Limb (tissue), 2 donors: Measurements from ENCODE around the gene TMEM179B.
A peak's percentile ranks its signal among the peaks of the same experiment; 100 is the strongest.
"Not testable (repeated sequence)": the region's sequence is repeated elsewhere in the genome, so short reads cannot be mapped to it uniquely, and the experiment has no call there.

Experiments
- DNase-seq, 2 donors: peaks; one replicate each; pipeline ENCODE4 v3.0.0-alpha.2; 2016; ENCODE audit errors: extremely low spot score in 2 of 2

Gene TMEM179B, protein sequence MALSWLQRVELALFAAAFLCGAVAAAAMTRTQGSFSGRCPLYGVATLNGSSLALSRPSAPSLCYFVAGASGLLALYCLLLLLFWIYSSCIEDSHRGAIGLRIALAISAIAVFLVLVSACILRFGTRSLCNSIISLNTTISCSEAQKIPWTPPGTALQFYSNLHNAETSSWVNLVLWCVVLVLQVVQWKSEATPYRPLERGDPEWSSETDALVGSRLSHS

DNA sequence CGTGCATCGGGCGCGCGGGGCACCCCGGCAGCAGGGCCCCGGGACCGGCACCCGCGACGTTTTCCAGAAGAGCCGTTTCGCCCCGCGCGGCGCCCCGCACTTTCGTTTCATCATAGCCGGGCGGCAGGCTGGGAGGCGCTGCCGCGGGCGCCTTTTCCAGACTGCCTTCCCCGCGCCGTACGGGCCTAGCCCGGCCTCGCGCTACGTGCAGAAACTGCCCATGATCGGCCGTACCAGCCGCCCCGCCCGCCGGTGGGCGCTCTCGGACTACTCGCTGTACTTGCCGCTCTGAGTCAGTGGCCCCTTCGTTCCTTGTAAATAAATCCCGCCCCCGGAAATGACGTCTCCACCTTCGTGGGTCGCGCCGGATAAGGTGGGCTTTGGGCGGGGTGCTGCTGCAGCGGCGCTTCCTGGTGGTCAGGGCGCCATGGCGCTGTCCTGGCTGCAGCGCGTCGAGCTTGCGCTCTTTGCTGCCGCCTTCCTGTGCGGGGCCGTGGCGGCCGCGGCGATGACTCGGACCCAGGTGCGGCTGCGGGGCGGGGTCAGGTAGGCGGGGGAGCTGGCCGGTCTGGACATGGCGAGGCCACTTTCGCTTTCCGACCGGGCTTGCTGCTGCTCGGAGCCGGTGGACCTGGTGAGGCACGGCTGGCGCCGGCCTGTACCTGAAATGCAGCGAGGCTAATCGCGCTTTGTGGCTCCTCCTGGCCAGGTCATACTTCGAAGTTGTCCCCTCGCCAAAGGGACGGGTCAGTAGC lies at the start of gene TMEM179B:
TSS of gene TMEM179B (plus strand) at position 398 of the 755 bp plus-strand sequence. CDS start at position 428, 30 bp downstream.
- peak; percentile 96 to 98 for DNase-seq

GRCh38 chr11:62747475-62748160 lies 39.6 kb upstream of the TMEM179B start:
- DNase-seq, result no peak

GRCh38 chr11:62749931-62750330 lies 37.3 kb upstream of the TMEM179B start:
- DNase-seq, result not testable (repeated sequence)

DNA sequence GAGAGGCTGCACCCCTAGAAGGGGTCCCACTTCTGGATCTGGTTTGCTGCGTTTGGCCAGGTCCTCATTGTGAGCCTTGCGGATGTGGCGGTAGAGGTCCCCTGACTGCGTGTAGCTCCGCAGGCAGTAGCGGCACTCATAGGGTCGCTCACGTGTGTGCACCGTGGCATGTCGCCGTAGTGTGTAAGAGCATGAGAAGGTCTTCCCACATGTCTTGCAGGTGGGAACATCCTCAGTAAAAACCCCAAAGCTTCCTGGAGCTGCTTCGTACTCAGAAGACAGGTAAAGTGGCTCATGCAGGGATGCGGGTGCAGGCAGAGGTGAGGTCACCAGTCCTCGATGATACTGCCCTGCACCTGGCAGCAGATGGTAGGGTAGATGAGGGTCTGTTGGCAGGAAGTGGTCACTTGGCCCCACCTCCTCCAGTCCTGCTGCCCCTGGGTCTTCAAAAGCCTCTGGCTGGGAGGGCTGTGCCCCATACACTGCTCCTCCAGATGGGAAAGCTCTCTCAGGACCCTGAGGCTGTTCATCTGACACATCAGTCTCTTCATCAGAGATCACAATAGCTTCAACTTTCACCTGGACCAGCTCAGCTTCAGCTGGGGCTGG lies 34.9 kb upstream of the TMEM179B start:
- DNase-seq, result no peak

DNA sequence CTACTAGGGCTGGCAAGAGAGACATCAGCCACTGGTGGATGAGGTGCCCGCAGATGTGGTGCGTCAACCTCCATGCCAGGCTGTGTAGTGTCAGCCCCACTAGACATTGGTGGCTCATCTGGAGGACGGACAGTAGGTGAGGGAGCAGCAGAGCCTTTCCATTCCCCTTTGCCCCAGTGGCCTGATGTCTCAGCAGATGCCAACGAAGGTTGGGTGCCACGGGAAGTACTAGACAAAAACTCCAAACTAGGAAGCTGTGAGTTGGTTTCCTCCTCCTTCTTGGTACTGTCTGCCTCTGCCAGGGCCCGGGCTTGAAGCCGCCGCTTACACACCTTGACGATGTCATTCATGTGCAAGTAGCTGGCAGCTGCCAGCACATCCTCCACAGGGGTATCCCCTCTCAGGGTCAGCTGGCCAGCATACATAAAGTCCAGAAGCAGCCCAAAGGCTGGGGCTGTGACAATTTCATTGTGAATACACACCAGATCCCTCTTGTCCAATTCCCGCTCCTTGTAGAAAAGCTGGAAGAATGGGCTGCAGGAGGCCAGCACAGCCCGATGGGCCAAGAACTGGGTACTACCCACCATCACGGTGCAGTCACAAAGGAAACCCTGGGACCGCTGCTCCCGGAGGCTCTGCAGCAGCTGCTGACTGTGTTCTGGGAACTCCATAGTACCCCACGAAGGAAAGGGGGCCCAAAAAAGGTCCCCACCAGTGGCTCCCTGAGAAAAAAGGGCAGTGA lies 34.0 kb upstream of the TMEM179B start:
- DNase-seq, result no peak

DNA sequence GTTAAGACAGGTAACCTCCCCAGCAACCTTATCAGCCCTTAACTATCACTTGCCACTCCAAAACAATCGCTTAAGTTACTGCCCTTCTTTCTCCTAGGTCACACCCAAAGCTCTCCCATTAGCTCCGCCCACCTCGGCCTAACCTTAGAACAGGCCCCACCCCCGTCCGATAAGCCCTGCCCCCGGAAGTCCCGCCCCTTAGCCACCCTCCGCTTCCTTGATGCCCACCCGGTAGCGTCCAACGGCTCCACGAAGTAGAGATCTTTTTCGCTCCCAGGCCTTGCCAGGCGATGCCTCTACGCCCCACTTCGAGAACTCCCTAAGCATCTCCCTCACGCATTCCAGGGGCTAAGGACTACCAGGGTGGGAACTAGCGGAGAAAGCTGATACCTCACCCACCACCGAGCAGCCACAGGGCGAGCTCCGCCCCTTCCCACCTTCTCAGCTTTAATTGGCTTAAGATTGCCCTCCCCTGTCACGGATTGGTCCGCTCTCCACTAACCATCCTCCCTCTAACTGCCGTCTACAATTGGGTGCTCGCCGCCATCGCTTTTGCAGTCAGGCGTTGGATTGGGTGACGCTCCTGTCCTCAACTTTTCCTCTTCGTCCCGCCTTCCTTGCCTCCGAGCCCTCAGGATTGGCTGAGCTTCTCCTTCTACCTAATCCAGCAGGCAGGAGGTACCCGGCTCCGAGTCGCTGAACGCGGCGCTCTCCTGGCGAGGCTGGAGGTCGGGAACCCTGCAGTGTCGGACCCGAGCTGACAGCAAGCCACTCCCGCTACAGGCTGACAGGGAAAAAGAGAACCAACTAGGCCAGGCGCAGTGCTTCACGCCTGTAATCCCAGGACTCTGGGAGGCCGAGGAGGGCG lies 33.2 kb upstream of the TMEM179B start, which contains the start of gene ZBTB3:
TSS of gene ZBTB3 (minus strand) at position 425 of the 868 bp plus-strand sequence. CDS start 496 bp downstream, outside the sequence.
- peak; percentile 96 to 100 for DNase-seq

DNA sequence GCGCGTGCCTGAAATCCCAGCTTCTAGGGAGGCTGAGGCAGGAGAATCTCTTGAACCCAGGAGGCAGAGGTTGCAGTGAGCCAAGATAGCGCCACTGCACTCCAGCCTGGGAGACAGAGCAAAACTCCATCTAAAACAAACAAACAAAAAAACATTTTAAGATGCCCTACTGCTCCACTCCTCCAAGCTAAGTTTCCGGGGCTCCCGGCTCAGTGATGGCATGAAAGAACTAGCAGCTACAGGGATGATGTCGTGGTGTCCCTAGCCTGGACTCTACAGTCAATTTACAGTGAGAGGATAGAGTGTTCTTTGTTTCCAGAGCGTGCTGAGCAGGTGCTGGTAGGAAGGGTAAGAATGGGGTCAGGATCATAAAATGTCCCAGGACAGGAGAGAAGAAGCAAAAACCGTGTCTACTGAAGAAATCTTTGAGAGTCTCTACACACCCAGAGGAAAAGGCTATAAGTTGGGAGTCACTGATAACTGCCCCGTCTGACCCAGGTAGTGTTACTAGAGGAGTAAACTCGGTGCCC lies 32.1 kb upstream of the TMEM179B start:
- no peak for DNase-seq

- no peak for DNase-seq
Measured at GRCh38 chr11:62757846-62758788, 29.1 kb upstream of the TMEM179B start.

DNA sequence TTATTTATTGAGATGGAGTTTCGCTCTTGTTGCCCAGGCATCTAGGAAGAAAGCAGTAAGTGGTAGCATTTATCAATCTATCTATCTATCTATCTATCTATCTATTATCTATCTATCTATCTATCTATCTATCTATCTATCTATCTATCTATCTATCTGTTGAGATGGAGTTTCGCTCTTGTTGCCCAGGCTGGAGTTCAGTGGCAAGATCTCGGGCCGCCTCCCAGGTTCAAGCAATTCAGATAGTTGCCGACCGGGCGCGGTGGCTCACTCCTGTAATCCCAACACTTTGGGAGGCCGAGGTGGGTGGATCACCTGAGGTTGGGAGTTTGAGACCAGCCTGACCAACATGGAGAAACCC lies 26.4 kb upstream of the TMEM179B start:
- not testable (repeated sequence) for DNase-seq

- DNase-seq, result peak in 1 of 2 donors; percentile 67
Measured at GRCh38 chr11:62770778-62771143, 16.4 kb upstream of the TMEM179B start.

- DNase-seq, result peak; percentile 97 to 98
Measured at GRCh38 chr11:62771144-62772021, 15.8 kb upstream of the TMEM179B start, which contains the start of gene TAF6L. TSS of gene TAF6L (plus strand) at chr11:62771396. CDS start at chr11:62775784, 4,388 bp downstream.

- no peak for DNase-seq
Measured at GRCh38 chr11:62774407-62774806, 12.8 kb upstream of the TMEM179B start.

GRCh38 chr11:62775646-62776045 lies 11.6 kb upstream of the TMEM179B start:
- DNase-seq, result no peak

DNA sequence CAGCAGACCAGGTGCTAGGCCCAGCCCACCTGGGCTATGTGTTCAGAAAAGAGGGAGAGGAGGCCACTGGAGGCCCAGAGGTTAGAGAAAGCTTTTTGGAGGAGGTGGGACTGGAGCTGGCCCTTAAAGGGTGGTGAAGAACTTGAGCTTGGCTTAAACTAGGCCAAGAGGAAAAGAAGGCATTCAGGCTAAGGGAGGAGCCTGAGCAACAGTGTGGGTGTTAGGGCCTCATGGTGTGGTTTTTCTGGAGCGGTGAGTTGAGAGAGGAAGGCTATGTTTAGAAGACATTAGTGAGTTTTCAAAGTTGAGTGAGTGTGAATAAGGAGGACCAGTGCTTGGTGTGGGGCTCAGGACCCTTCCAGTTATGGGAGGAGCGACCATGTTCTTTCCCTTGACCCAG lies 9.8 kb upstream of the TMEM179B start:
- DNase-seq, result no peak

DNA sequence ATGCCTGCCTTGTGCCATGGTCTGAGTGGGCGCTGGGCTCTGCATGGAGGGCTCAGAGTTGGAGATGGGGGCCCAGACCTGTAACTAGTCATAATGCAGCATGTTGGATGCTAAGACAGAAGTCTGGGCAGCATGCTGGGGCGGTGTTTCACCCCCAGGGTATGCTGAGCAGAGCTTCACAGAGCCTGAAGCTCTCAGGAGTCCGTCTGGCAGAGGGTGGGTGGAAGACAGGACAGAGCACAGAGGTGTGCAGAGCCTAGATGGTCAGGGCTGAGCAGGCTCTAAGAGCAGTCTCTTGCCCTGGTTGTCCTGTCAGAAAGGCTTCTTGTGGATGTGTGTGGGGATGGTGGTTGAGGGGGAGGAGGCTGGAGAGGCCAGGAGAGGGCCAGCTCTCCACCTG lies 8.8 kb upstream of the TMEM179B start:
- no peak for DNase-seq

GRCh38 chr11:62782753-62783152 lies 4.4 kb upstream of the TMEM179B start:
- no peak for DNase-seq

- peak; percentile 91 for DNase-seq
Measured at GRCh38 chr11:62786318-62787004, 741 bp upstream of the TMEM179B start.
